ENCODE results near the gene RAC3.

Gene RAC3

DNA sequence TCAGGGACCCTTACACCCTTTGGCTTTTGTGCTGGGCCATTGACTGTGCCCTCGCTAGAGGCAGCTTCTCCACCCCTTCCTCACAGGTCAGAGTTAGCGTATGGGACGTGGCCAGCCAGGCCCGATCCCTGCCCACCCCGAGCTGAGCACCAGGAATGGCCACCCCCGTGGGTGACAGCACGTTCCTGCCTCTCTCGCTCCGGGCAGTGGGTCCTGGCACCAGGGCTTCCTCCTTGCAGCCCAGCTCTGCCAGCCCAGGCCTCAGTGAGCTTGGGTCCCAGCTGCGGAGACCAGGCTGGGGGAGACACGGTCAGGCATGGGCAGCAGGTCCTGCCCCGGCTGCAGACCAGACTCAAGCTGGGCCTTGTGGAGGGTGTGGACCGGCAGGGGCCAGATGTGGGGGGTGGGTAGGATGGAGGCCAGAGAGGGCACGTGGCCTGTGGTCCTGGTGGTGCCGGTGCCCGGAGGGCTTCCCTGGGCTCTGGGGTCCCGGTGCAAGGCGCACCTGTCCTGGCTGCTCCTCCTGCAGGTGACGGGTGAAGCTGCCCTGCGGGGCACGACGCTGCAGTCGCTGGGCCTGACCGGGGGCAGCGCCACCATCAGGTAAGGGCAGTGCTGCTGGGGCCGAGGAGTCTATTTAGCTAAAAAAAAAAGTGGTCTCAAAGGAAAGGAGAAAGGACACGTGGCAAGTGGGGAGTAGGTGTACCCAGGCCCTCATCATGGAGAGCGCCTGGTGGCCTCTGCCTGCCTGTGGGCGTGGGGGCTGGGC is 35.8 kb upstream of the RAC3 start:
- TF ChIP-seq, protein P1, sequence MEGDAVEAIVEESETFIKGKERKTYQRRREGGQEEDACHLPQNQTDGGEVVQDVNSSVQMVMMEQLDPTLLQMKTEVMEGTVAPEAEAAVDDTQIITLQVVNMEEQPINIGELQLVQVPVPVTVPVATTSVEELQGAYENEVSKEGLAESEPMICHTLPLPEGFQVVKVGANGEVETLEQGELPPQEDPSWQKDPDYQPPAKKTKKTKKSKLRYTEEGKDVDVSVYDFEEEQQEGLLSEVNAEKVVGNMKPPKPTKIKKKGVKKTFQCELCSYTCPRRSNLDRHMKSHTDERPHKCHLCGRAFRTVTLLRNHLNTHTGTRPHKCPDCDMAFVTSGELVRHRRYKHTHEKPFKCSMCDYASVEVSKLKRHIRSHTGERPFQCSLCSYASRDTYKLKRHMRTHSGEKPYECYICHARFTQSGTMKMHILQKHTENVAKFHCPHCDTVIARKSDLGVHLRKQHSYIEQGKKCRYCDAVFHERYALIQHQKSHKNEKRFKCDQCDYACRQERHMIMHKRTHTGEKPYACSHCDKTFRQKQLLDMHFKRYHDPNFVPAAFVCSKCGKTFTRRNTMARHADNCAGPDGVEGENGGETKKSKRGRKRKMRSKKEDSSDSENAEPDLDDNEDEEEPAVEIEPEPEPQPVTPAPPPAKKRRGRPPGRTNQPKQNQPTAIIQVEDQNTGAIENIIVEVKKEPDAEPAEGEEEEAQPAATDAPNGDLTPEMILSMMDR (conservative IDR thresholded peaks at IDR 0.05; ENCODE audit: low read depth, low read length) = no peak
- DNase-seq (ENCODE audit: low read depth) = no peak
- H3K4me3 ChIP-seq (ENCODE audit: low read length) = no peak overlapping the region

DNA sequence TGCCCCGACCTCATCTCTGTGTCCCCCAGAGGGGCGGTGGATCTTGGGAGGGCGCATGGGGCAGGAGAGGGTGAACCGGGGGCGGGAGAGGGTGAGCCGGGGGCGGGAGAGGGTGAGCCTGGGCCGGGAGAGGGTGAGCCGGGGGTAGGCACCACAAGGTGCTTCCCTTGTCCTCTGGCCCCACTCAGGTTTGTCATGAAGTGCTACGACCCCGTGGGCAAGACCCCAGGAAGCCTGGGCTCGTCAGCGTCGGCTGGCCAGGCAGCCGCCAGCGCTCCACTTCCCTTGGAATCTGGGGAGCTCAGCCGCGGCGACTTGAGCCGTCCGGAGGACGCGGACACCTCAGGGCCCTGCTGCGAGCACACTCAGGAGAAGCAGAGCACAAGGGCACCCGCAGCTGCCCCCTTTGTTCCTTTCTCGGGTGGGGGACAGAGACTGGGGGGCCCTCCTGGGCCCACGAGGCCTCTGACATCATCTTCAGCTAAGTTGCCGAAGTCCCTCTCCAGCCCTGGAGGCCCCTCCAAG is 35.2 kb upstream of the RAC3 start:
- TF ChIP-seq, protein P1 (conservative IDR thresholded peaks at IDR 0.05; ENCODE audit: low read depth, low read length) = no peak
- no peak for DNase-seq (ENCODE audit: low read depth)

DNA sequence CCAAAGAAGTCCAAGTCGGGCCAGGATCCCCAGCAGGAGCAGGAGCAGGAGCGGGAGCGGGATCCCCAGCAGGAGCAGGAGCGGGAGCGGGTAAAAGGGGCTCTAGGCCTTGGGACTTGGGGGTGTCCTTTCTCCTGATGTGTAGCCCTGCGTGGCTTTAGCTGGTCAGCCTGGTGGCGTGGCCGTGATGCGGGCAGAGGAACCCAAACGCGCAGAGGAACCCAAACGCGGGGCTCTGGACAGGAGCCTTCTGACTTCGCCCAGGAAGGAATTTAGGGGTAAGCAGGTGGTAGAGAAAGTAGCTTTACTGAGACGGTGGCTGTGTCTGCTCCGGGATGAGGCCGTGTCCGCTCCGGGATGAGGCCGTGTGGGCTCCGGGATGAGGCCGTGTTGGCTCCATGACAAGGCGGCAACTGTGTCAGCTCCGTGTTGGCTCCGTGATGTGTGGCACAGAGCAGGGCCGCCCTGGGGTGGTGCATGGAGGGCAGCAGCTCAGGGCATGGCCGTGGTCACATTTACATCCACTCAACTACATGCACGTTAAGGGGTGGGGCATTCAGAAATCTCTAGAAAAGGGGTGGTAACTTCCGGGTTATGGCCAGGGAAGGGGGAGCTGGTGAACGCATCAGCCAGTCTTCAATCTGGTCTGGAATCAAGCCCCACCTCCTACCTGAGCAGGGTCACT is 34.6 kb upstream of the RAC3 start:
- TF ChIP-seq, protein P1 (conservative IDR thresholded peaks at IDR 0.05; ENCODE audit: low read depth, low read length) = no peak
- H3K4me3 ChIP-seq (ENCODE audit: low read length) = no peak overlapping the region
- DNase-seq (ENCODE audit: low read depth) = no peak

More for the DNA sequence above, 35.2 kb upstream of the RAC3 start:
- H3K4me3 ChIP-seq (ENCODE audit: low read length) = no peak overlapping the region

DNA sequence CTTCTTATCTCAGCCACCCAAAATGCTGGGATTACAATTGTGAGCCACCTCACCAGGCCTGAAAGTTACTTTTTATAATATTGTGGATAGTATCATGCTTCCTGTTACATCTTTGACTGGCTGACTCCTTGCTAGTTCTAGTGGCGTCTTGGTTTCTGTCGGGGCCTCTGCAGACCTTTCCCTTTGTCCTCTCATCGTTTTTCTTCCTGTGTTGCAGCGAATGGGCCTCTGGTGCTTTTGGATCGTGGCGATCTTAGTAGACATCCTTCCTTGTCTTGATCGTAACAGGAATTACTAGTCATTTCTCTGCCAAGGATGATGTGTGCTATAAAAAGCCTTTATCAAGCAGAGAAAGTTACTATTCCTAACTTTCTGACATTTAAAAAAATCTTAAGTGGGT is 33.3 kb upstream of the RAC3 start:
- DNase-seq (ENCODE audit: low read depth) = no peak
- no peak overlapping the region for H3K4me3 ChIP-seq (ENCODE audit: low read length)
- TF ChIP-seq, protein P1 (conservative IDR thresholded peaks at IDR 0.05; ENCODE audit: low read depth, low read length) = no peak

DNA sequence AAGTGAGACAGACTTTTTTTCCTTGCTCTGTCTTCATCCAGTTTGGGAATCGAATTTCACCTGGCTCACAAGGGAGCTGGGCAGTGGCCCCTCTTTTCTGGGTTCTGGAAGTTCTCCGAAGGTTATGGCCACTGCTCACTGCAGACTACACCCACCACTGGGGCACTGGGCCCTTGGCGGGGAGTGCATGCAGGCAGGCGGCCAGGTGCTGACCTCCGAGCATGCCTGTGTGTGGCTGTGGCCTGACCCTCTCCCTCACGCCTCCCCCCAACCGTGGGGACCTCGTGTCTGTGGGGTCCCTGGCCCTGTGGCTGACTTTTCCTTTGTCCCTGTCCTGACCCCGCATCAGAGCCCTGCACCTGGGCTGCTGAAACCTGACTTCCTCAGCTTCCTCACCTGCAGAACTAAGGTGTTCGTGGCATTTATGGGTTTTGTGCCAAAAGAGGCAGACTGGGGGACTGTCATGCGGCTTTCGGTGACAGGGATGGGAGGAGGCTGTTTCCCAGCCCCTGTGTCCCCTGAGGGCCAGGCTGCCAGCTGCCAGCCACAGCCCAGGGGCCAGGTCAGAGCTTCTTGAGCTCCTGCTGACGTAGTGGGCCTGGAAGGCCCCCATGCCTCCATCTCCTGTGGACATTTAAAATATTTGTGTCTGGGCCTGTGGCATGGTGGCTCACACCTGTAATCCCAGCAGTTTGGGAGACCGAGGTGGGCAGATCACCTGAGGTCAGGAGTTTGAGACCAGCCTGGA is 32.6 kb upstream of the RAC3 start:
- no peak for DNase-seq (ENCODE audit: low read depth)
- H3K4me3 ChIP-seq (ENCODE audit: low read length) = no peak overlapping the region
- TF ChIP-seq, protein P1 (conservative IDR thresholded peaks at IDR 0.05; ENCODE audit: low read depth, low read length) = no peak

DNA sequence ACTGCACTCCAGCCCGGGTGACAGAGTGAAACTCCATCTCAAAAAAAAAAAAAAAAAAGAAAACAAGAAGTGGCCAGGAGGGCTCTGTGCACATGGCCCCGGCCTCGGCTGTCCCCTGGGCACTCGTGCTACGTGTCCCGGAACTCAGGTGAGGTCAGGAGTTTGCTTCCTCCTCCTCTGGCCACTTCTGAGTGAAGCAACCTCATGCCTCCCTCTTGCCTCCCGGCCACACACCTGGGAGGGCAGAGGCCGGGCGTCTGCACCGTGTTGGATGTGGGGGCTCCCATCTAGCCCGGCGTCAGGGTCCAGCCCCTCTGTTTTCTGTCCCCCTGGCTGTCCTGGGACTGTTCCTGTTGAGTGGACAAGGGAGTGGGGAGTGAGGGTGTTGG is 31.9 kb upstream of the RAC3 start:
- TF ChIP-seq, protein P1 (conservative IDR thresholded peaks at IDR 0.05; ENCODE audit: low read depth, low read length) = no peak
- no peak for DNase-seq (ENCODE audit: low read depth)
- no peak overlapping the region for H3K4me3 ChIP-seq (ENCODE audit: low read length)

Data from retinal pigment epithelial cell (primary cell).